ENCODE measurements around the gene RNF182. TPM values are rescaled to one million over a fixed set of nuclear protein-coding genes. Genes with fewer than 3 reads are reported as not detected.

The RNF182 gene
- polyA plus RNA-seq, 1 of the 3 experiments (the other 2 are of a cell fraction), result 8.0 TPM

DNA sequence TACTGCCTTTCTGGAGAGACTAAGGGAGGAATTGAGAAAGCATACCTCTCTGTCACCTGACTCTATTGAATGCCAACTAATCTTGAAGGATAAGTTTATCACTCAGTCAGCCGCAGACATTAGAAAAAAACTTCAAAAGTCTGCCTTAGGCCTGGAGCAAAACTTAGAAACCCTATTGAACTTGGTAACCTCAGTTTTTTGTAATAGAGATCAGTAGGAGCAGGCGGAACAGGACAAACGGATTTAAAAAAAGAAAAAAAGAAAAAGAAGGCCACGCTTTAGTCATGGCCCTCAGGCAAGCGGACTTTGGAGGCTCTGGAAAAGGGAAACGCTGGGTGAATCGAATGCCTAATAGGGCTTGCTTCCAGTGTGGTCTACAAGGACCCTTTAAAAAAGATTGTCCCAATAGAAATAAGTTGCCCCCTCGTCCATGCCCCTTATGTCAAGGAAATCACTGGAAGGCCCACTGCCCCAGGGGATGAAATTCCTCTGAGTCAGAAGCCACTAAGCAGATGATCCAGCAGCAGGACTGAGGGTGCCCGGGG, 43.1 kb upstream of the RNF182 start:
- Histone ChIP-seq H3K9me3 (no peaks in the 10 kb centered on the region), H3F3A (replicated peaks; ENCODE audit: insufficient read depth) (no peaks in the 10 kb centered on the region), H3K36me3 (replicated peaks in 1 of 2; ENCODE audit: control insufficient read depth in 1 of 2, insufficient read depth in 2 of 2, low read length in 1 of 2) (no peaks in the 10 kb centered on the region), H3K79me2 (ENCODE audit: insufficient read depth) (no peaks in the 10 kb centered on the region), H3K9ac (no peak overlapping the region), H3K9me2 (no peaks in the 10 kb centered on the region), H4K20me1 (ENCODE audit: insufficient read depth) (no peaks in the 10 kb centered on the region), H3K27ac (ENCODE audit: low read depth in 2 of 2, low read length in 1 of 2) (no peak overlapping the region), H3K4me2 (no peak overlapping the region), H3K4me3 (ENCODE audit: low read depth in 2 of 2, low read length in 1 of 2) (no peak overlapping the region), H3K4me1 (ENCODE audit: control insufficient read depth in 1 of 2, insufficient read depth in 2 of 2, low read depth in 1 of 2, low read length in 1 of 2) (no peaks in the 10 kb centered on the region), H3K27me3 (ENCODE audit: insufficient read depth) (no peaks in the 10 kb centered on the region; the same call in 1 of the 2 replicates), H2AFZ (ENCODE audit: low read depth) (no peak overlapping the region)
- CTCF ChIA-PET, result no interaction called here
- WGBS (ENCODE audit: low lambda C conversion rate), result 60% methylated on average over 7 of the region's 9 CpGs
- TF ChIP-seq, protein P1, sequence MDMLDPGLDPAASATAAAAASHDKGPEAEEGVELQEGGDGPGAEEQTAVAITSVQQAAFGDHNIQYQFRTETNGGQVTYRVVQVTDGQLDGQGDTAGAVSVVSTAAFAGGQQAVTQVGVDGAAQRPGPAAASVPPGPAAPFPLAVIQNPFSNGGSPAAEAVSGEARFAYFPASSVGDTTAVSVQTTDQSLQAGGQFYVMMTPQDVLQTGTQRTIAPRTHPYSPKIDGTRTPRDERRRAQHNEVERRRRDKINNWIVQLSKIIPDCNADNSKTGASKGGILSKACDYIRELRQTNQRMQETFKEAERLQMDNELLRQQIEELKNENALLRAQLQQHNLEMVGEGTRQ (IDR thresholded peaks at IDR 0.05; ENCODE audit: borderline replicate concordance, low read depth, low read length), result no peak
- no peak for TF ChIP-seq RCOR1 (IDR thresholded peaks at IDR 0.05; ENCODE audit: low read length)
- no peak for TF ChIP-seq TCF12 (IDR thresholded peaks at IDR 0.05)
- TF ChIP-seq, protein P2, sequence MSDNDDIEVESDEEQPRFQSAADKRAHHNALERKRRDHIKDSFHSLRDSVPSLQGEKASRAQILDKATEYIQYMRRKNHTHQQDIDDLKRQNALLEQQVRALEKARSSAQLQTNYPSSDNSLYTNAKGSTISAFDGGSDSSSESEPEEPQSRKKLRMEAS (IDR thresholded peaks at IDR 0.05; ENCODE audit: low read depth), result no peak
- no peak for TF ChIP-seq RXRA (IDR thresholded peaks at IDR 0.05; ENCODE audit: borderline replicate concordance, low read depth)
- no peak for TF ChIP-seq FOSL2 (IDR thresholded peaks at IDR 0.05; ENCODE audit: borderline replicate concordance, low read depth)
- TF ChIP-seq GATA2 (CRISPR knock-in tag; IDR thresholded peaks at IDR 0.05), result no peak
- POLR2A ChIA-PET, result no interaction called here
- no peak for DNase-seq

DNA sequence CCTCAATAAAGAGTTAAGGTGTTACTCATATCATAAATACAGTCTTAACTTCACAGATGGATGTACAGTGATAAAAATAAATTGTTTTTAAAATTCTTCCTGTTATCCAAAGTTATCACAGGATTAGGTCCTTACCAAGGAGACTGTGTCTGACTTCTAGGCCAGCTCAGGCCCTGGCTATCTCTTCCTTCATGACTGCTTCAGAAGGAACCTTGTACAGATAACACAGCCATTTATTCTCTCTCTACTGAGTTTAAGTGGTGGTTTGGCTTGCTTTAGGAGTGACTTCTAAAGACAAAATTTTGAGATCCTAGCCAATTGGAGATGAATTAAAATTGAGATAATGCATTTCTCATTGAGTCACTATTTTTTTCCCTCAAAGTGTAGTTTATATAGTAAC, 40.8 kb upstream of the RNF182 start:
- no peaks in the 10 kb centered on the region for H3K9me3 ChIP-seq
- no peak for DNase-seq
- H3K4me3 ChIP-seq (ENCODE audit: low read depth in 2 of 2, low read length in 1 of 2), result no peak overlapping the region
- no peaks in the 10 kb centered on the region for H3K4me1 ChIP-seq (ENCODE audit: control insufficient read depth in 1 of 2, insufficient read depth in 2 of 2, low read depth in 1 of 2, low read length in 1 of 2)
- no peaks in the 10 kb centered on the region; the same call in 1 of the 2 replicates for H3K27me3 ChIP-seq (ENCODE audit: insufficient read depth)
- CTCF ChIA-PET, result interaction anchor here (1.1 to 3.6 kb wide), 4 partner anchors 10 to 183 kb away, joined by 3 to 16 read pairs (median 12); no protein-coding TSS in a partner anchor
- POLR2A ChIA-PET, result no interaction called here
- H2AFZ ChIP-seq (ENCODE audit: low read depth), result no peak overlapping the region
- H3K27ac ChIP-seq (ENCODE audit: low read depth in 2 of 2, low read length in 1 of 2), result no peak overlapping the region
- TF ChIP-seq SIN3A (IDR thresholded peaks at IDR 0.05; ENCODE audit: borderline replicate concordance, low read depth, low read length), result no peak
- TF ChIP-seq, protein P3, sequence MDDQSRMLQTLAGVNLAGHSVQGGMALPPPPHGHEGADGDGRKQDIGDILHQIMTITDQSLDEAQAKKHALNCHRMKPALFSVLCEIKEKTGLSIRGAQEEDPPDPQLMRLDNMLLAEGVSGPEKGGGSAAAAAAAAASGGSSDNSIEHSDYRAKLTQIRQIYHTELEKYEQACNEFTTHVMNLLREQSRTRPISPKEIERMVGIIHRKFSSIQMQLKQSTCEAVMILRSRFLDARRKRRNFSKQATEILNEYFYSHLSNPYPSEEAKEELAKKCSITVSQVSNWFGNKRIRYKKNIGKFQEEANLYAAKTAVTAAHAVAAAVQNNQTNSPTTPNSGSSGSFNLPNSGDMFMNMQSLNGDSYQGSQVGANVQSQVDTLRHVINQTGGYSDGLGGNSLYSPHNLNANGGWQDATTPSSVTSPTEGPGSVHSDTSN (IDR thresholded peaks at IDR 0.05), result no peak
- TF ChIP-seq, protein P2 (IDR thresholded peaks at IDR 0.05; ENCODE audit: low read depth), result no peak
- TF ChIP-seq TEAD4 (IDR thresholded peaks at IDR 0.05; ENCODE audit: borderline replicate concordance, insufficient read depth), result no peak
- TF ChIP-seq EP300 (IDR thresholded peaks at IDR 0.05; ENCODE audit: borderline replicate concordance in 1 of 2, low read depth in 1 of 2, low read length in 1 of 2), result no peak
- no peak for TF ChIP-seq FOXM1 (IDR thresholded peaks at IDR 0.05; ENCODE audit: low read depth)
- TF ChIP-seq, protein P1 (IDR thresholded peaks at IDR 0.05; ENCODE audit: borderline replicate concordance, low read depth, low read length), result no peak
- no peak for TF ChIP-seq MXI1 (IDR thresholded peaks at IDR 0.05; ENCODE audit: low read depth, low read length)
- no peak for TF ChIP-seq NRF1 (IDR thresholded peaks at IDR 0.05; ENCODE audit: low read depth, low read length)
- no peak for TF ChIP-seq RCOR1 (IDR thresholded peaks at IDR 0.05; ENCODE audit: low read length)
- TF ChIP-seq RXRA (IDR thresholded peaks at IDR 0.05; ENCODE audit: borderline replicate concordance, low read depth), result no peak
- TF ChIP-seq, protein P4, sequence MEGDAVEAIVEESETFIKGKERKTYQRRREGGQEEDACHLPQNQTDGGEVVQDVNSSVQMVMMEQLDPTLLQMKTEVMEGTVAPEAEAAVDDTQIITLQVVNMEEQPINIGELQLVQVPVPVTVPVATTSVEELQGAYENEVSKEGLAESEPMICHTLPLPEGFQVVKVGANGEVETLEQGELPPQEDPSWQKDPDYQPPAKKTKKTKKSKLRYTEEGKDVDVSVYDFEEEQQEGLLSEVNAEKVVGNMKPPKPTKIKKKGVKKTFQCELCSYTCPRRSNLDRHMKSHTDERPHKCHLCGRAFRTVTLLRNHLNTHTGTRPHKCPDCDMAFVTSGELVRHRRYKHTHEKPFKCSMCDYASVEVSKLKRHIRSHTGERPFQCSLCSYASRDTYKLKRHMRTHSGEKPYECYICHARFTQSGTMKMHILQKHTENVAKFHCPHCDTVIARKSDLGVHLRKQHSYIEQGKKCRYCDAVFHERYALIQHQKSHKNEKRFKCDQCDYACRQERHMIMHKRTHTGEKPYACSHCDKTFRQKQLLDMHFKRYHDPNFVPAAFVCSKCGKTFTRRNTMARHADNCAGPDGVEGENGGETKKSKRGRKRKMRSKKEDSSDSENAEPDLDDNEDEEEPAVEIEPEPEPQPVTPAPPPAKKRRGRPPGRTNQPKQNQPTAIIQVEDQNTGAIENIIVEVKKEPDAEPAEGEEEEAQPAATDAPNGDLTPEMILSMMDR (IDR thresholded peaks at IDR 0.05), result no peak
- no peak for TF ChIP-seq TCF12 (IDR thresholded peaks at IDR 0.05)
- no peak for TF ChIP-seq SMC3 (IDR thresholded peaks at IDR 0.05; ENCODE audit: low read depth, low read length)
- no peak for TF ChIP-seq RFX5 (IDR thresholded peaks at IDR 0.05; ENCODE audit: low read length)
- TF ChIP-seq FOXJ3 (CRISPR knock-in tag; IDR thresholded peaks at IDR 0.05), result no peak
- TF ChIP-seq GABPA (IDR thresholded peaks at IDR 0.05; ENCODE audit: low read depth), result no peak
- no peak for TF ChIP-seq ELF1 (IDR thresholded peaks at IDR 0.05)
- no peaks in the 10 kb centered on the region for H3K9me2 ChIP-seq
- H3F3A ChIP-seq (replicated peaks; ENCODE audit: insufficient read depth), result no peaks in the 10 kb centered on the region
- H3K36me3 ChIP-seq (replicated peaks in 1 of 2; ENCODE audit: control insufficient read depth in 1 of 2, insufficient read depth in 2 of 2, low read length in 1 of 2), result no peaks in the 10 kb centered on the region
- H3K4me2 ChIP-seq, result no peak overlapping the region
- no peaks in the 10 kb centered on the region for H3K79me2 ChIP-seq (ENCODE audit: insufficient read depth)
- H3K9ac ChIP-seq, result no peak overlapping the region
- H4K20me1 ChIP-seq (ENCODE audit: insufficient read depth), result no peaks in the 10 kb centered on the region
